Measurements from ENCODE around the gene OLFML1.

The OLFML1 gene

DNA sequence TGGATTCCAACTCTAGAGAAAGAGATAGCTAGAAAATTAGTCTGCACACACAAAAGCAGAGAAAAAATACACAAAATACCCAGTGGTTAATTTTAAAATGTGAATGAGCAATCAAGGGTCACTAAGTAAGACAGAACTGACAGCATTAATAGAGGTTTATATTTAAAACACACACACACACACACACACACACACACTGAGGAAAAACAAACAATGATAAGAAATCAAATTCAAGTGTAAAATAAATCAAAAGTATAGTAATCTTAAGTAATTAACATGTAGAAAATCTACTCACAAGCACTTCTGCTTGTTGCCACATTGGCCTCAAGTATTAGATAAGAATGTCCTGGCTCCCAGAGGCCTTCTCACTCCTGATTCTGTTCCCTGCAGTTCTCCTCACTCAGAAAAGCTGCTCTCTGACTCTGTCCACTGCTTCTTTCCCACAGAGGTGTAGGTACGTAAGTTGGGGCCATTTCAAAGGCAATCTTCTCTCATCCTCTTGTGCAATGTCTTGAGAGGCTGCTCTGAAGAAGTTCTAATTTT, 33.3 kb upstream of the OLFML1 start:
- Histone ChIP-seq H3K4me3 (no peak overlapping the region), H3K27ac (no peak overlapping the region)
- TF ChIP-seq, protein P1, sequence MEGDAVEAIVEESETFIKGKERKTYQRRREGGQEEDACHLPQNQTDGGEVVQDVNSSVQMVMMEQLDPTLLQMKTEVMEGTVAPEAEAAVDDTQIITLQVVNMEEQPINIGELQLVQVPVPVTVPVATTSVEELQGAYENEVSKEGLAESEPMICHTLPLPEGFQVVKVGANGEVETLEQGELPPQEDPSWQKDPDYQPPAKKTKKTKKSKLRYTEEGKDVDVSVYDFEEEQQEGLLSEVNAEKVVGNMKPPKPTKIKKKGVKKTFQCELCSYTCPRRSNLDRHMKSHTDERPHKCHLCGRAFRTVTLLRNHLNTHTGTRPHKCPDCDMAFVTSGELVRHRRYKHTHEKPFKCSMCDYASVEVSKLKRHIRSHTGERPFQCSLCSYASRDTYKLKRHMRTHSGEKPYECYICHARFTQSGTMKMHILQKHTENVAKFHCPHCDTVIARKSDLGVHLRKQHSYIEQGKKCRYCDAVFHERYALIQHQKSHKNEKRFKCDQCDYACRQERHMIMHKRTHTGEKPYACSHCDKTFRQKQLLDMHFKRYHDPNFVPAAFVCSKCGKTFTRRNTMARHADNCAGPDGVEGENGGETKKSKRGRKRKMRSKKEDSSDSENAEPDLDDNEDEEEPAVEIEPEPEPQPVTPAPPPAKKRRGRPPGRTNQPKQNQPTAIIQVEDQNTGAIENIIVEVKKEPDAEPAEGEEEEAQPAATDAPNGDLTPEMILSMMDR (IDR thresholded peaks at IDR 0.05), result no peak
- no peak for DNase-seq (ENCODE audit: low spot score)

DNA sequence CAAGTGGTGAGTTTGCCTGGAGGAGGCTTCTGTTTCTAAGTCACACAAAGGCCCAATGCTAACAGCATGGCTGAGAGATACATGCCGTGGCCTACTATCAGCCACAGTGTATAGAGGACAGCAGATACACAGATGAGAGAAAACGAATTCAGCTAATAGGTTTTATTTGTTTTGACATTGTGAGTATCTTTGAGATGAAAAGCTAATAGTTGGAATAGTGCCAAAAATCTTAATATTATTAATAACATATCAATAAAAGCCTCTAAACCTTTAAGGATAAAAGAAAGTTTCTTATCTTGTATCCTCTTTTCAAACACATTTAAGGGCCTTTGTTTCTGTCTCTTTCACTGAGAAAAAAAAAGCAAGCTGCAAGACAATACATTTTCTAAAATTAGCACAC, 30.5 kb upstream of the OLFML1 start:
- no peak for DNase-seq (ENCODE audit: low spot score)
- Histone ChIP-seq H3K4me3 (no peak overlapping the region), H3K27ac (no peak overlapping the region)
- TF ChIP-seq, protein P1 (IDR thresholded peaks at IDR 0.05), result no peak

DNA sequence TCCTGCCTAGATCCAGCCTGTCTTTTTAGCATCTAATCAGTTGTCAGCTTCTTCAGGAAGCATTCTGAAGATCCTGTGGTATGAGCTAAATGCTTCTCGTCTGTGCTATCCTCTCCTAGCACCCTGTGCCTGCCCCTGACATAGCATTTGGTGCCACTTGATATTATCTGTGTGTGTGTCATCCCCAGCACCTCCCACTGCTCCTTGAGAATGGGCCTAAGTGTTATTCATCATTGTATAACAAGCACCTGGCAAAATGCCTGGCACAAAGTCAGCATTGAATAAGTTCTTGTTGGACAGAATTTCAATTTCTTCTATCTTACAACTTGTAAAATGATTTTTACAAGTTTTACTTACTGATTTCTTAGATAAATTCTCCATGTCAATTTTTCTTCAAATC, 28.1 kb upstream of the OLFML1 start:
- no peak overlapping the region for H3K27ac ChIP-seq
- no peak for DNase-seq (ENCODE audit: low spot score)
- TF ChIP-seq, protein P1 (IDR thresholded peaks at IDR 0.05), result no peak
- no peak overlapping the region for H3K4me3 ChIP-seq

DNA sequence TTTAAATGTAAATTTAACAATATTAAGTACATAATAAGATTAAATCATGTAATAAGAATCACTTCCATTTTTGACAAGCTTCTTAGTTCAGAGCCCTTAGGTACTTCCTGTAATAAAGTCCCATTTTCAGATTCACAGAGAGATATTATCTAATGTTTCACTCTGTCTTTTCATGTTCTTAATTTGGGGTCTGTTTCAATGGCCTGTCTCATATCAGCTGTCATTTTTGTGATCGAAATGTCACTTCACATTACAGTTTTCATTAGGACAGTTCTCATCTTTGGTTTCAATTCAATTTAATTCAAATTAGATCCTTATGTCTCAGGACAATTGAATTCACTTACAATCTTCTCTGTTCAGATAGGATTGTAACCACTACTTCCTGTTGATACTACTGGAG, 22.6 kb upstream of the OLFML1 start:
- H3K4me3 ChIP-seq, result no peak overlapping the region
- TF ChIP-seq, protein P1 (IDR thresholded peaks at IDR 0.05), result no peak
- DNase-seq (ENCODE audit: low spot score), result no peak
- H3K27ac ChIP-seq, result no peak overlapping the region

DNA sequence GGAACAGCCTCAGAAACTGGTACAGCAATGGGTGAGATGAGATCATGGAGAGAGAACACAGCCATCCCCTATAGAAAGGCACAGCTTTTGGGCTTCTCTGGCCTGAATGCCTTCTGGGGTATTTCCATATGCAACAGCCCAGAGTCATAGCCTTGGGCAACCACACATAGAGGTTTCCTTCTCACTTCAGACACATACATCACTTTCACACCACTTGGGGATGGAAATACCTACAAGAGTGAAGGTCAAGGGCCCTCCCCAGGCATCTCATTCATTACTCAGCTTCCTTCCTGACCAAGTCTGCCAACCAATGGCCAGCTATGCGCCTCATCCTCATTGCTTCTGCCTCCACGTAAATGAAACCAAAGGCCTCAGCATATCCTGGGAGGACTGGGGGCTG, 17.7 kb upstream of the OLFML1 start:
- TF ChIP-seq, protein P1 (IDR thresholded peaks at IDR 0.05), result no peak
- no peak overlapping the region for H3K27ac ChIP-seq
- no peak for DNase-seq (ENCODE audit: low spot score)
- no peak overlapping the region for H3K4me3 ChIP-seq

DNA sequence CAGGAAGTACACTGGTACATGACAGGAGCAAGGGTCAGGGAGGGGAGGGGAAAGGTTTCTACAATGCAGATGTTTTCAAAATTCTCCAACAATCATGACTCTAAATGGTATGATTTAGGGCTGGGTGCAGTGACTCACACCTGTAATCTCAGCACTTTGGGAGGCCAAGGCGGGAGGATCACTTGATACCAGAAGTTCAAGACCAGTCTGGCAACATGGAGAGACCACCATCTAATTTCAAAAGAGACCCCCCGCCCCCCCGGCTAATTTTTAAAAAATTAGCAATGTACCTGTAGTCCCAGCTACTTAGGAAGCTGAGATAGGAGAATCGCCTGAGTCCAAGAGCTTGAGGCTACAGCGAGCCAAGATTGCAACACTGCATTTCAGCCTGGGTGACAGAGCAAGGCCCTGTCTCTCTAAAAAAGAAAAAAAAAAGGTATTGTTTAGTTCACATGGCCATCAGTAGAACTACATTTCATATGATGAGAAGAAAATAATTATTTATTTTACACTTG, 15.9 kb upstream of the OLFML1 start:
- H3K27ac ChIP-seq, result no peak overlapping the region
- no peak for DNase-seq (ENCODE audit: low spot score)
- TF ChIP-seq, protein P1 (IDR thresholded peaks at IDR 0.05), result no peak
- no peak overlapping the region for H3K4me3 ChIP-seq

DNA sequence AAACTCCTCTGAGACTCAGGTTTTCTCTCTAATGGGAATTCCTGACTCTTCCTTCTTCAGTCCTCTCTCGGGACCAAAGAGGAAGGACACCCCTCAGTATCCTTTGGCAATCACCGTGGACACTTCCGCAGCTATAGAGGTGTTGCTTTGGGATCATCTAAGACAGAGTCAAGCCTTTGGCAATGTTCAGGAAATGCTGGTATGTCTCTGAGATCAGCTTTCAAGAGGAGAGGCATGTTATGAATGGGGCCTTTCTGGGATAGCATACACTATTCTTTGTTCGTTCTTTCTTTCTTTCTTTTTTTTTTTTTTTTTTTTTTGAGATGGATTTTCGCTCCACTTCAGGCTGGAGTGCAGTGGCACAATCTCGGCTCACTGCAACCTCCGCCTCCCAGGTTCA, 14.2 kb upstream of the OLFML1 start:
- no peak for DNase-seq (ENCODE audit: low spot score)
- H3K4me3 ChIP-seq, result no peak overlapping the region
- TF ChIP-seq, protein P1 (IDR thresholded peaks at IDR 0.05), result no peak
- H3K27ac ChIP-seq, result no peak overlapping the region
